Measurements from ENCODE around the gene GRAMD4. TPM values are rescaled to one million over a fixed set of nuclear protein-coding genes. Genes with fewer than 3 reads are reported as not detected.
"Not testable (repeated sequence)": the region's sequence is repeated elsewhere in the genome, so short reads cannot be mapped to it uniquely, and the experiment has no call there.

The GRAMD4 gene
- total and polyA plus RNA-seq, 2 donors (not counting 1 experiment from before 2014, with no cell fraction given), result 17.0 to 88.1 TPM

DNA sequence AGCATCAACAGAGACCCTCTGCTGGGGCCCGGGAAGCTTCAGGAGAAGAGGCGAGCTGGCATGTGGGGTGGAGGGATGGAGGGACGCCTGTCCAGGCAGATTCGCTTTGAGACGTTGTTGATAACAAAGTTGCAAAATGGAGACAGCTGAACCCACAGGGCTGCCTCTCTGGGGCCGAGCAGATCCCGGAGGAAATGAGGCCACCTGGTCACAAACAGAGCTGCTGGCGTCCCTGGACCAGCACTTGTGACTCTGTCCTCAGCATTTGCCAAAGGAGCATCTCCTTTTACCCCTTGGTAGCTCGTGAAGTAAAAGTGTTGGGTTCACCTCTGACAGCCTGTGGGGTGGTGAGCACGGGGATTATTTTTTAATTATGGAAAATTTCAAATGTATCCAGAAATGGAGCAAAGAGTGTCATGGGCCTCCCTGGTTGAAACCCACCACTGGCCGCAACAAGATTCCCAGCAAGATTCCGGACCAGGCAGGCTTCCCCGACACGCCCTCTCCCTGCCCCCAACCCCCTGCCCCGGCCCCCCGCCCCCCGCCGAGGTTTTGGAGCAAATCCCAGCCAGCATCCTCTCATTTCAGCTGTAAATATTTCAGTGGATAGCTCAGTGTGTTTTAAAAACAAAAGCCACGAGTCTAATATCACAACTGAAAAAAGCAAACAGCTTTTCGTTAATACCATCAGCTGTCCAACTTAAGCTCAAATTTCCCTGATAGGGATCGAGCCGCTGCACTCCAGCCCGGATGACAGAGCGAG, 20.3 kb downstream of the GRAMD4 start:
- Histone ChIP-seq H3K27ac (ENCODE audit: low read length in 2 of 2) (no peak overlapping the region), H3K9me3 (ENCODE audit: control extremely low read depth in 1 of 3, control insufficient read depth in 2 of 3, insufficient read depth in 1 of 3, low read length in 2 of 3) (no peaks in the 10 kb centered on the region), H3K4me3 (ENCODE audit: control extremely low read depth in 1 of 5, extremely low read depth in 1 of 5, insufficient read depth in 1 of 5, low read depth in 2 of 5, low read length in 4 of 5) (no peak overlapping the region), H3K4me2 (replicated peaks; ENCODE audit: low read depth, low read length, poor library complexity, severe bottlenecking) (no peak overlapping the region), H4K20me1 (ENCODE audit: control insufficient read depth, insufficient read depth, low read length, poor library complexity, severe bottlenecking) (peaks cover 68% of the 10 kb centered on the region), H2AFZ (ENCODE audit: insufficient read depth, low read depth, low read length, poor library complexity, severe bottlenecking) (no peak overlapping the region), H3K9ac (ENCODE audit: low read length) (no peak overlapping the region), H3K4me1 (ENCODE audit: control insufficient read depth in 2 of 2, insufficient read depth in 2 of 2, low read length in 2 of 2) (no peaks in the 10 kb centered on the region), H3K27me3 (replicated peaks in 1 of 4; ENCODE audit: control extremely low read depth in 1 of 4, control insufficient read depth in 3 of 4, insufficient read depth in 4 of 4, low read length in 3 of 4) (no peaks in the 10 kb centered on the region), H3K36me3 (replicated peaks in 1 of 2; ENCODE audit: control extremely low read depth in 1 of 2, control insufficient read depth in 1 of 2, extremely low read depth in 1 of 2, insufficient read depth in 2 of 2, low read length in 1 of 2) (peaks cover 0 to 16% of the 10 kb centered on the region in 2 experiments), H3K79me2 (ENCODE audit: control insufficient read depth, insufficient read depth, low read length) (peaks cover 51% of the 10 kb centered on the region)
- TF ChIP-seq, protein P1, sequence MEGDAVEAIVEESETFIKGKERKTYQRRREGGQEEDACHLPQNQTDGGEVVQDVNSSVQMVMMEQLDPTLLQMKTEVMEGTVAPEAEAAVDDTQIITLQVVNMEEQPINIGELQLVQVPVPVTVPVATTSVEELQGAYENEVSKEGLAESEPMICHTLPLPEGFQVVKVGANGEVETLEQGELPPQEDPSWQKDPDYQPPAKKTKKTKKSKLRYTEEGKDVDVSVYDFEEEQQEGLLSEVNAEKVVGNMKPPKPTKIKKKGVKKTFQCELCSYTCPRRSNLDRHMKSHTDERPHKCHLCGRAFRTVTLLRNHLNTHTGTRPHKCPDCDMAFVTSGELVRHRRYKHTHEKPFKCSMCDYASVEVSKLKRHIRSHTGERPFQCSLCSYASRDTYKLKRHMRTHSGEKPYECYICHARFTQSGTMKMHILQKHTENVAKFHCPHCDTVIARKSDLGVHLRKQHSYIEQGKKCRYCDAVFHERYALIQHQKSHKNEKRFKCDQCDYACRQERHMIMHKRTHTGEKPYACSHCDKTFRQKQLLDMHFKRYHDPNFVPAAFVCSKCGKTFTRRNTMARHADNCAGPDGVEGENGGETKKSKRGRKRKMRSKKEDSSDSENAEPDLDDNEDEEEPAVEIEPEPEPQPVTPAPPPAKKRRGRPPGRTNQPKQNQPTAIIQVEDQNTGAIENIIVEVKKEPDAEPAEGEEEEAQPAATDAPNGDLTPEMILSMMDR (IDR thresholded peaks at IDR 0.05), result no peak
- DNase-seq (no peak), ATAC-seq (ENCODE audit: low read depth) (no peak)
- Mint-ChIP-seq H3K4me1 (peaks cover 17% of the 10 kb centered on the region), H3K27me3 (no peaks in the 10 kb centered on the region), H3K27ac (no peak overlapping the region), H3K9me3 (ENCODE audit: insufficient read depth) (no peaks in the 10 kb centered on the region), H3K4me3 (no peak overlapping the region)
- WGBS (ENCODE audit: insufficient coverage), result 93% methylated on average over 8 of the region's 24 CpGs
- intact Hi-C loops (cut with micrococcal nuclease), result no loop called here
- POLR2A ChIA-PET, result no interaction called here
- CTCF ChIA-PET, result interaction anchor here (0.8 to 1.1 kb wide), 2 partner anchors 70 to 77 kb away, joined by 3 to 5 read pairs; no protein-coding TSS in a partner anchor

GRCh38 chr22:46641811-46642266, 21.7 kb downstream of the GRAMD4 start:
- Mint-ChIP-seq H3K27ac (no peak overlapping the region), H3K9me3 (ENCODE audit: insufficient read depth) (no peaks in the 10 kb centered on the region), H3K4me1 (peaks cover 19% of the 10 kb centered on the region), H3K27me3 (no peaks in the 10 kb centered on the region), H3K4me3 (no peak overlapping the region)
- Histone ChIP-seq H3K9ac (ENCODE audit: low read length) (no peak overlapping the region), H3K4me2 (replicated peaks; ENCODE audit: low read depth, low read length, poor library complexity, severe bottlenecking) (no peak overlapping the region), H3K79me2 (ENCODE audit: control insufficient read depth, insufficient read depth, low read length) (peaks cover 62% of the 10 kb centered on the region), H3K27me3 (replicated peaks in 1 of 4; ENCODE audit: control extremely low read depth in 1 of 4, control insufficient read depth in 3 of 4, insufficient read depth in 4 of 4, low read length in 3 of 4) (no peaks in the 10 kb centered on the region), H3K36me3 (replicated peaks in 1 of 2; ENCODE audit: control extremely low read depth in 1 of 2, control insufficient read depth in 1 of 2, extremely low read depth in 1 of 2, insufficient read depth in 2 of 2, low read length in 1 of 2) (peaks cover 0 to 16% of the 10 kb centered on the region in 2 experiments), H4K20me1 (ENCODE audit: control insufficient read depth, insufficient read depth, low read length, poor library complexity, severe bottlenecking) (peaks cover 74% of the 10 kb centered on the region), H3K4me1 (ENCODE audit: control insufficient read depth in 2 of 2, insufficient read depth in 2 of 2, low read length in 2 of 2) (no peaks in the 10 kb centered on the region), H2AFZ (ENCODE audit: insufficient read depth, low read depth, low read length, poor library complexity, severe bottlenecking) (no peak overlapping the region), H3K9me3 (ENCODE audit: control extremely low read depth in 1 of 3, control insufficient read depth in 2 of 3, insufficient read depth in 1 of 3, low read length in 2 of 3) (no peaks in the 10 kb centered on the region), H3K27ac (ENCODE audit: low read length in 2 of 2) (no peak overlapping the region), H3K4me3 (ENCODE audit: control extremely low read depth in 1 of 5, extremely low read depth in 1 of 5, insufficient read depth in 1 of 5, low read depth in 2 of 5, low read length in 4 of 5) (no peak overlapping the region)
- ATAC-seq (ENCODE audit: low read depth) (no peak), DNase-seq (no peak)
- intact Hi-C loops (cut with micrococcal nuclease), result no loop called here
- WGBS (ENCODE audit: insufficient coverage), result 67% methylated on average over 3 of the region's 7 CpGs
- ChIA-PET CTCF (no interaction called here), POLR2A (no interaction called here)
- no peak for TF ChIP-seq EZH2 (IDR thresholded peaks at IDR 0.05; ENCODE audit: borderline replicate concordance, insufficient read depth, low read depth, low read length, poor library complexity, severe bottlenecking)
- TF ChIP-seq, protein P1 (IDR thresholded peaks at IDR 0.05), result no peak

DNA sequence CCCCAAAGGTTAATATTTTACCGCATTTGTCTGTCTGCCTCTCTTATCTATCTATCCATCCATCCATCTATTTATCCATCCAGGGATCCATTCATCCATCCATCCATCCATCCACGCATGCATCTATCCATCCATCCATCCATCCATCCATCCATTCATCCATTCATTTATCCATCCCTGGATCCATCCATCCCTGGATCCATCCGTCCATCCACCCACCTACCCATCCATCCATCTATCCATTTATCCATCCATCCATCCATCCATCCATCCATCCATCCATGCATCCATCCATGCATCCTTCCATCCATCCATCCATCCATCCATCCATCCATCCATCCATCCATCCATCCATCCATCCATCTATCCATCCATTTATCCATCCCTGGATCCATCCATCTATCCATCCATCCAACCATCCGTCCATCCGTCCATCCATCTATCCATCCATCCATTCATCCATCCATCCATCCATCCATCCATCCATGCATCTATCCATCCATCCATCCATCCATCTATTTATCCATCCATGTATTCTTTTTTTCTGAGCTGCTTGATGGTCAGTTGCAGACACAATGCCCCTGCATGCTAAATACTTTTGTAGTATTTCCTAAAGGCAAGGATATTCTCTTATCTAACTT, 22.8 kb downstream of the GRAMD4 start:
- H3K9ac ChIP-seq (ENCODE audit: low read length); H3K27ac Mint-ChIP-seq; H3K4me3 ChIP-seq (ENCODE audit: control extremely low read depth in 1 of 5, extremely low read depth in 1 of 5, insufficient read depth in 1 of 5, low read depth in 2 of 5, low read length in 4 of 5); H3K4me2 ChIP-seq (replicated peaks; ENCODE audit: low read depth, low read length, poor library complexity, severe bottlenecking); H3K27ac ChIP-seq (ENCODE audit: low read length in 2 of 2); H3K4me3 Mint-ChIP-seq; intact Hi-C loops (cut with micrococcal nuclease); H3K27me3 ChIP-seq (replicated peaks in 1 of 4; ENCODE audit: control extremely low read depth in 1 of 4, control insufficient read depth in 3 of 4, insufficient read depth in 4 of 4, low read length in 3 of 4); DNase-seq; H3K4me1 ChIP-seq (ENCODE audit: control insufficient read depth in 2 of 2, insufficient read depth in 2 of 2, low read length in 2 of 2); H3K27me3 Mint-ChIP-seq; H3K9me3 ChIP-seq (ENCODE audit: control extremely low read depth in 1 of 3, control insufficient read depth in 2 of 3, insufficient read depth in 1 of 3, low read length in 2 of 3); H2AFZ ChIP-seq (ENCODE audit: insufficient read depth, low read depth, low read length, poor library complexity, severe bottlenecking); POLR2A ChIA-PET; ATAC-seq (ENCODE audit: low read depth); H3K9me3 Mint-ChIP-seq (ENCODE audit: insufficient read depth): not testable (repeated sequence)
- peaks cover 70% of the 10 kb centered on the region for H3K79me2 ChIP-seq (ENCODE audit: control insufficient read depth, insufficient read depth, low read length)
- WGBS (ENCODE audit: insufficient coverage), result 90% methylated on average over 5 of the region's 5 CpGs
- peaks cover 0 to 17% of the 10 kb centered on the region in 2 experiments for H3K36me3 ChIP-seq (replicated peaks in 1 of 2; ENCODE audit: control extremely low read depth in 1 of 2, control insufficient read depth in 1 of 2, extremely low read depth in 1 of 2, insufficient read depth in 2 of 2, low read length in 1 of 2)
- CTCF ChIA-PET, result interaction anchor here (1.0 kb wide), 1 partner anchor 79 kb away, joined by 4 read pairs; no protein-coding TSS in a partner anchor
- peaks cover 25% of the 10 kb centered on the region for H3K4me1 Mint-ChIP-seq
- peaks cover 76% of the 10 kb centered on the region for H4K20me1 ChIP-seq (ENCODE audit: control insufficient read depth, insufficient read depth, low read length, poor library complexity, severe bottlenecking)

All from B cell (primary cell).